ENCODE data around the gene PGP. TPM values are rescaled to one million over a fixed set of nuclear protein-coding genes. Genes with fewer than 3 reads are reported as not detected.

Gene PGP
- total RNA-seq, 1 experiment from 2014 or later: 38.3 TPM

- peaks cover 3 to 8% of the 10 kb centered on the region in 2 experiments for H3K4me1 Mint-ChIP-seq
- H3K18ac ChIP-seq (ENCODE audit: insufficient read length, low read depth, low read length): no peak overlapping the region
Measured at GRCh38 chr16:2184962-2185361, 29.7 kb downstream of the PGP start.

More at GRCh38 chr16:2184962-2185361, 29.7 kb downstream of the PGP start:
- no peak overlapping the region for H3K4me3 Mint-ChIP-seq
- H2BK120ac ChIP-seq (ENCODE audit: low read depth, low read length, poor library complexity, severe bottlenecking): no peak overlapping the region
- peaks cover 3% of the 10 kb centered on the region for H4K20me1 ChIP-seq (ENCODE audit: control insufficient read depth, insufficient read depth, insufficient read length)
- H3K9me3 Mint-ChIP-seq: no peaks in the 10 kb centered on the region
- H3K79me1 ChIP-seq (ENCODE audit: insufficient read depth, low read depth, low read length, poor library complexity, severe bottlenecking): no peaks in the 10 kb centered on the region
- H3K27ac Mint-ChIP-seq: no peak overlapping the region
- no peak overlapping the region for H3K27ac ChIP-seq (ENCODE audit: insufficient read length, low read depth, low read length)
- H2BK5ac ChIP-seq (ENCODE audit: insufficient read length, low read length): no peak overlapping the region
- no peak overlapping the region for H2AFZ ChIP-seq (ENCODE audit: low read length)
- H3K23me2 ChIP-seq (ENCODE audit: insufficient read length, low read depth, low read length, poor library complexity, severe bottlenecking): no peaks in the 10 kb centered on the region
- H3K9me3 ChIP-seq (ENCODE audit: control insufficient read depth, low read depth, low read length): no peaks in the 10 kb centered on the region
- no peak overlapping the region for H3K4me2 ChIP-seq (ENCODE audit: insufficient read depth, insufficient read length, low read length)
- H2BK12ac ChIP-seq (ENCODE audit: insufficient read length, low read depth, low read length): no peak overlapping the region
- no peaks in the 10 kb centered on the region; the same call in 1 of the 2 replicates for H3K27me3 Mint-ChIP-seq (ENCODE audit: low read depth)
- no peak overlapping the region for H4K8ac ChIP-seq (replicated peaks; ENCODE audit: insufficient read length, low read depth, low read length)
- H2BK15ac ChIP-seq (ENCODE audit: low read depth, low read length): no peak overlapping the region
- no peak overlapping the region for H2BK20ac ChIP-seq (ENCODE audit: low read depth, low read length, poor library complexity, severe bottlenecking)
- H3K27me3 ChIP-seq (ENCODE audit: insufficient read depth, low read length): no peaks in the 10 kb centered on the region
- peaks cover 0 to 9% (median 4%) of the 10 kb centered on the region in 3 experiments; a peak in 3 of 7 replicates for H3K36me3 Mint-ChIP-seq (ENCODE audit: insufficient read depth in 1 of 3, low read depth in 3 of 3)
- WGBS (ENCODE audit: extremely low coverage, insufficient read length, low lambda C conversion rate): no CpG with 5 or more reads among the region's 20 CpGs
- H3K56ac ChIP-seq (ENCODE audit: insufficient read length, low read depth, low read length): no peak overlapping the region
- no peak overlapping the region for H4K5ac ChIP-seq (ENCODE audit: insufficient read length, low read depth, low read length)
- DNase-seq: no peak
- no peaks in the 10 kb centered on the region for H3K79me2 ChIP-seq (ENCODE audit: insufficient read depth, low read length)
- H3T11ph ChIP-seq (ENCODE audit: low read length): no peak overlapping the region
- H3K4me1 ChIP-seq (ENCODE audit: insufficient read depth, low read length): no peaks in the 10 kb centered on the region
- H4K91ac ChIP-seq (ENCODE audit: insufficient read length, low read depth, low read length): no peak overlapping the region
- H3K14ac ChIP-seq (ENCODE audit: insufficient read depth, low read length): no peak overlapping the region
- TF ChIP-seq CTCF (conservative IDR thresholded peaks at IDR 0.05): no peak
- no peak overlapping the region for H3K4ac ChIP-seq (ENCODE audit: low read depth, low read length)
- no peak overlapping the region for H2AK5ac ChIP-seq (ENCODE audit: insufficient read length, low read length)
- H3K23ac ChIP-seq (ENCODE audit: insufficient read length, low read depth, low read length): no peak overlapping the region
- H3K9ac ChIP-seq (ENCODE audit: extremely low read depth, insufficient read length, low read length): no peak overlapping the region

All from H9 (cell line).